ENCODE measurements around the gene MAT2B.

Gene MAT2B

DNA sequence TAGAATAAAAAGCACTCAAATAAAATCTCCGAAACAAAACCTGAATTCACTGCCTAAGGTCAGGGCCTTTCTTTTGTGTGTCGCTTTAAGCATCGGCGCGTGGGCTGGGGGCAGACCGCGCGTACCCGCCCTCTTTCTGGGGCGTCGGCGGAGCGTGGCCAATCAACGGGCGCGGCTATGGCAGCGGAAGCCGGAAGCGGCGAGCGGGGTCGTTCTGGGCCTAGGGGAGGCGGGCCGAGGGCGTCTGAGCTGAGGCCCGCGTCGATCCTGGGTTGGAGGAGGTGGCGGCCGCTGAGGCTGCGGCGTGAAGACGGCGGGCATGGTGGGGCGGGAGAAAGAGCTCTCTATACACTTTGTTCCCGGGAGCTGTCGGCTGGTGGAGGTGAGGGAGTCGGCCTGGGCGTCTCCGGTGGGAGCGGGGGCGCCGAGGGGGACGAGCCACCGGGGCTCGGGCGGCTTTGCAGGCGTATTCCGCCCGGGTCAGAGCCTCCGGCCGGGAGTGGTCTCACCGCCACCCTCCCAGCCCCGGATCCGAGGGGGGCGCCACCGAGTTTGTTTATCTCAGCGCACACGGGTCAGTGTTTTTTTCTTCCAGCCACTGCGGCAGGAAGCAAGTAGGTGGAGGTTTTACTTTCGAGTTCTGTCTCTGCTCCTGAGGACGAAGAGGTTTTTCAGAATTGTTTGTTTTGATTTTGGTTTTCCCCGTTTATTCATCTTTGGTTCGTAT, at the start of gene MAT2B:
Gene MAT2B, plus strand, starts transcription at position 252 of the 727 bp plus-strand sequence. Its CDS starts 68 bp downstream, at position 320.
- peak; percentile 98 for DNase-seq

DNA sequence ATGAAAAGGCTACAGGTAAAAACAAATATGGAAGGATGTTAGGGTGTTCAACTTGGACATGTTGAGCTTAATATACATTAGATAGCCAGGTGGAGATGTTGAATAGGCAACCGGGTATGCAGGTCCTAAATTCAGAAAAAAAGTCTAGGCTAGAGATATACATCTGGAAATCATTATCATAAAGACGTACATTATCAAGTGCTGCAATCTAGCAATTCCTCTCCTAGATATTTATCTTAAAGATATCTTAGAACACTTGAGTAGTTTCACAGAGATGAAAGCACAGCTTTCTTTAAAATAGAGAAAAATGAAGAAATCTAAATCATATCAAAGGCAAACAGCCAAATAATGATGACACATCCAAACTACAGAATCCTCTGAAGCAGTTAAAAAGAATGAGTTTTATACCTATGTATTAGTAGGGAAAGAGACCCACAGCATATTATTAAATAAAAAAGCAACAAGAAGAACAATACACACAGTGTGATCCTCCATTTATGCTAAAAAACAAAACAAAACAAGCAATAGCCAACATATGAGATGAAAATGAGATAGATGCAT, 49.3 kb upstream of the MAT2B start:
- DNase-seq, result no peak

DNA sequence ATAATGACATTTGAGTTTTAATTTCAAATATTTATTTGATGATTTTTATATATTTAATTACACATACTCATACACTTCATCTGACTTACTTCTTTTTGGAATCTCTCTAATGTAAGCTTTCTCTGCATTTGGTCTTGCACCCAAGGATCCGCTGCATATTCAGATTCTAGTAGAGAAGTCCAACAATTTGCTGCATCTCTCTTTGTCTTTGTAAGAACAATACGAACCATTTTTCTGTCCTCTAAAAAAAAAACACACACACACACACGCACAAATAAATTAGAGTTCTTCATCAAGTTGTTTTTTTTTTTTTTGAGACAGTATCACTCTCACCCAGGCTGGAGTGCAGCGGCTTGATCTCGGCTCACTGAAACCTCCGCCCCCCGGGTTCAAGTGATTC, 48.6 kb upstream of the MAT2B start:
- no peak for DNase-seq

DNA sequence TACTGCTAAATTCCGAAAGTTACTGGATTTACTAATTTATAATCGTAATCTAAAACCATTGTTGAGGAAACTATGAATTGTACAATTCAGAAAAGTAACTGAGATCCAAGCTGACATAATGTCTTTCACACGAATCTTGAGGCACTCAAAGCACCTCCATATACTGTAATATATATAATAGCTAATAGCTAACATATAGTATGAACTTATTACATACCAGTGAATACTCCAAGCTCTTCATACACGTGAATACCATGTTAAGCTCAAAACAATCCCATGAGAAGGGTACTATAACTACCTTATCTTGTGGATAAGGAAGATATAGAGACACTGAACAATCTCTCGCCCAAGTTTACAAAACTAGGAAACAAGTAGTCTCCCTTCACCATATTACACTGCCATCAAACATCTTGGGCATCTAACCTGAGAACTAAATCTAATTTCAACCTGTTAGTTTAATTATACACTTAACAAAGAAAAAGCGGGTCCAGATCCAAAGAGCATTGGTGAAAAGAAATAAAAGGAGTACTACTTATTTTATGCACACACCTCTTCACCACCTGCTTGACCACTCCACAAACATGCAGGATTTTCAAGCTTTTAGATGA, 46.5 kb upstream of the MAT2B start:
- DNase-seq, result peak; percentile 1

DNA sequence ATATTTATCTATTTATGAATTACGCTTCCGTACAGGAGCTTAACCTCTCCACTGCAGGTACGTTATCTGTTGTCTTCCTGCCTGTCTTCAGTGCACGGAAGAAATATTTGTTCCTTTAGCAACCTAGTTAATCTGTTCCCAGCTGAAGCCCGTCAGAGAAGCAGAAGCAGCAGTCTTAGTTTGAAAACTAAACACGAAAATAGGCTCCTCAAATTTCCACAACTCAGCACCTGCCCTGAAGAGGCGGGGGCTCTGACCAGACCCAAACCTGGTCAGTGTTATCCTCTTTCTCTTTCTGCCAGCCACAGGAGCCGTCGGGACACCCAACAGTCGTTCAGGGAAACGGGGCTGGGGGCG, 46.0 kb upstream of the MAT2B start:
- DNase-seq, result no peak

DNA sequence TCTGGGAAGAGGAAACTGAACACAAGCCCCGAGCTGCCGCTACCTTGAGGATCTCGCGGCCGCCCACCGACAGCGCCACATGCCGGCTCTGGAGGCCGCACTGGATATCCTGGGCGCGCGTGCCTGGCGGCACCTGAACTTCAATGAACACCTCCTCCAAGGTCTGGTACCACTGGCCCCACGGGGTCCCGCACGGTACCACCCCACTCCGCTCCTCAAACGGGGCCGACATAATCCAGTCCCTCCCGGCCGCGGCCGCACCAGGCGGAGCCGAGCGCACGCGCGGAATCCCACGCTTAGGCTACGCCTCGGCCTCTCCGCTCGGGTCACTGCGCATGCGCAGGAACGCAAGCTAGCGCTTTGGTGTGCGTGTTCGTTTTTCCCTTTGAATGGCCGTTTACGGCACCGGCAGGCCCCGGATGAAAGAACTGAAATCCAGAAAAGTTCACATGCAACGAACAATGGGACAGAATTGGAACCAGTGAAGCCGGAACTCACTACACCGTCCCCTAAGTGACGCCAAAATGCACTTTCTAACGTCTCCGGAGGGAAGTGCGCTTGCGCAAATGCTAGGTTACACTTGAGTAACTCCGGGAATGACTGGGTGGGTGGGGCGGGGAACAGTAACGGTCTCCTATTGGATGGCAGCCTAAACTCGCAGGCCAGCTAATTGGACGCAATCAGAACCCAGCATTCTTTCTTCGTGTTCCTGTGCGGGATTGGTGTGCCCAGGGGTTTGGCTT, 45.4 kb upstream of the MAT2B start, which contains the start of gene NUDCD2:
Gene NUDCD2, minus strand, starts transcription at position 284 of the 743 bp plus-strand sequence. Its CDS starts 52 bp downstream, at position 232.
- peak; percentile 98 for DNase-seq

DNA sequence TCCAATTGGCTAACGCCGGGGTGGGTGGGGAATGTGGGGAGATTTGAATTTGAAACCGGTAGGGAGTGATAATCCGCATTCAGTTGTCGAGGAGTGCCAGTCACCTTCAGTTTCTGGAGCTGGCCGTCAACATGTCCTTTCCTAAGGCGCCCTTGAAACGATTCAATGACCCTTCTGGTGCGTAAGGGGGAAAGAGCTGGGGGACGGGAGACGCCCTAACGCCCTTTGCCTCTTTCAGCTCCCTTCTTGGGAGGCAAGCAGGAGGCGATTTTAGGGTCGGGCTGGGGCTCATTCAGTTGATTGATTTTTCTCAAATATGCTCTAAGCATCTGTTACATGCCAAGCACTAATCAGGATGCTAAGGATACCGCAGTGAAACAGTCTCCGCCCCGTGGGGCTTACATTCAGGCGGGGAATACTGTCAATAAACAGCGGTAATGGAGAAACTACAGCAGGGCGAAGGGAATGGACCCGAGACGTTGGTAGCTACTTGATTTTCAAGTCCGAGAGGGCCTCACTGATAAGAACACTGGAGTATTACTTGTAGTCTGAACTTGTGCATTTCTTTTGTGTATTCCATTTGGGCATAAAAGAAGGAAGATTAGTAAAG, 44.8 kb upstream of the MAT2B start, which contains the start of gene HMMR:
Gene HMMR, plus strand, starts transcription at position 71 of the 610 bp plus-strand sequence. Its CDS starts 61 bp downstream, at position 132.
- DNase-seq, result peak; percentile 5

DNA sequence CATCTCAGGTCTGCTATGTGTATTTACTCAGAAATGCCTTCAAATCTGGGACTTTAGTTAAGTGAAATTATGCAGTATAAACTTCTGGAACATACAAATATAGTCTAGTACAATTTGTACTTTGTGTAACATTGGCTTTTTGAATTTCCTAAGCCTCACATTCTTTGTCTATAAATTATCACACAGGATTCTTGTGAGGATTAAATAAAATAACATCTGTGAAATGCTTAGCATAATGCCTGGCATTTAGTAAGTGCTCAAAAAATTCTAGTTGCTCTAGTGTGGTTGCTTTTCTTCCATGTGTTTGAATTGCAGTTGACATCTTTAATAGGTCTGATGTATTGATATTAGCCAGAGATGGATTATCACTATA, 42.4 kb upstream of the MAT2B start:
- DNase-seq, result no peak

DNA sequence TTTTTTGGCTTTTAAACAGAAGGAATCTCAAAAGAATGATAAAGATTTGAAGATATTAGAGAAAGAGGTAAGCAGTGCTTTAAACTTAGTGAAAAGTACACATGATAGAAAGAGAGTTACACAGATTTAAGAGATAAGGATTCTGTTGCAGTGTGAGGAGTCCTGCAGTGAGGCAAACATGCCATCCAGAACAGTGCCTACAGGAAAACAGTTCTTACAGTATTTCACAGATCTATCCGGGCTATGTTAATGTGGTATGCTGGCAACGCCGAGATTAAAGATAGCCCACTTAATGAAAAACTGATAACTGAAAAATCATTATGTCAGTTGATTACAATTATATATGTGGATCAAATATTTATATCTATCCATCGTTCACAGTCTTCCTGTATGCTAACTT, 37.7 kb upstream of the MAT2B start:
- DNase-seq, result no peak

DNA sequence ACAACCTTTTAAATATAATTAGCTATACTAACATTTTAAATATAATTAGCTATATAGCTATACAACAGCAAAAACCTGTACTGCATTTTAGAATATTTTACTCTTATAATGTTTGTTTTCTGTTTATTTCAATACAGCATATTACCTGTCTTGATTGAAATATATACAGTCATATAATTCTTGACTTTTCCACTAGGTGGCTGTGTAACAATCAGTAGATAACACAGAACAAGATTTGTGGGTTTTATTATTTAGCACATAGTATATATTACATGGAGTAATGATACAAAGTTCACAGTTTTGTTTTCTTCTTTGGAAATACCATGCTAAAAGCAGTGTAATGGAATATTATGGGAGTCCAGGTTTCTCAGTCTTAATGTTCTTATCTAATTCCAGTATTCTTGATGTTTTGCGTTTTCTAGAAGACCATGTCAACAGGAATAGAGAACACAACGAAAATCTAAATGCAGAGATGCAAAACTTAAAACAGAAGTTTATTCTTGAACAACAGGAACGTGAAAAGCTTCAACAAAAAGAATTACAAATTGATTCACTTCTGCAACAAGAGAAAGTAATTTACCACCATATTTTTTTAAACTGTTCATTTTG, 31.7 kb upstream of the MAT2B start:
- DNase-seq, result no peak

DNA sequence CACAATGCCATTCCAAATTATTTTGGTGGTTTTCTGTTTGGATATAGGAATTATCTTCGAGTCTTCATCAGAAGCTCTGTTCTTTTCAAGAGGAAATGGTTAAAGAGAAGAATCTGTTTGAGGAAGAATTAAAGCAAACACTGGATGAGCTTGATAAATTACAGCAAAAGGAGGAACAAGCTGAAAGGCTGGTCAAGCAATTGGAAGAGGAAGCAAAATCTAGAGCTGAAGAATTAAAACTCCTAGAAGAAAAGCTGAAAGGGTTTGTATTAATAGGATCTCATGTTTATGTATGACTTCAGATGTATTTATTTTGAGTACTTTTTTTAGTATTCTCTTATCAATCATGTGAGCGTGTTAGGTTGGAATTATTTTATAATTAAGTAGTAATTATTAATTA, 30.0 kb upstream of the MAT2B start:
- DNase-seq, result no peak

DNA sequence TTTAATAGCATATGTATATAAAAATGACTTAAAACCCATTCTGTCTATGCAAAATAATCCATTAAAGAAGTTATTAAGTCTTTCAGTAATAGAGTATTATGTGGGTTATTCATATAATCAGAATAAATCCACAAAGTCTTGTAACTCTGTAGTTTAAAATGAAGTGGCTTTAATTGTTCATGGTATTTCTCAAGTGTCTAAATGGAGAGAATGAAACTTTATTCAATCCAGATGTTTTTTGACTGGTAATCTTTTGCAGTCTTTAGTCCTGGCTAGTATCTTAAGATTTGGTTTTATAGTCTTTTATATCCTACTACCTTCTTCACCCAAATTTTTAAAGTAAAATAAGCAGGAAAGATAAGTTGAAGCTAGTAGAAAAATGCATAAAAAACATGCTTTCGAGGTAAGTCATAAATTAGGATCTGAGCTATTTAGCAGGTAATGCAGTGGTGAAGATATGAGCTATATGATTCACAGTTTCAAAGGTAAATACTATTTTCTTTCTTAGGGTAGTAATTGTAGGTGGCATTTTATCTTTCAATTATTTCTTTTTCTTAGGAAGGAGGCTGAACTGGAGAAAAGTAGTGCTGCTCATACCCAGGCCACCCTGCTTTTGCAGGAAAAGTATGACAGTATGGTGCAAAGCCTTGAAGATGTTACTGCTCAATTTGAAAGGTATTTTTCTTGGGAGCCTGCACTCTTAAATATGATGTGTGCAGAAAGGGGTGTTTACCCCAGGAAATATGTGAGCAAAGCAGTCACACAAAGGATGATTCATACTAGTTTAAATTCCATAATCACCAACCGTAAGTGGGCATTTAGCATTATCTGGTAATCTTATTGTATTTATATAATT, 27.1 kb upstream of the MAT2B start:
- DNase-seq, result no peak

DNA sequence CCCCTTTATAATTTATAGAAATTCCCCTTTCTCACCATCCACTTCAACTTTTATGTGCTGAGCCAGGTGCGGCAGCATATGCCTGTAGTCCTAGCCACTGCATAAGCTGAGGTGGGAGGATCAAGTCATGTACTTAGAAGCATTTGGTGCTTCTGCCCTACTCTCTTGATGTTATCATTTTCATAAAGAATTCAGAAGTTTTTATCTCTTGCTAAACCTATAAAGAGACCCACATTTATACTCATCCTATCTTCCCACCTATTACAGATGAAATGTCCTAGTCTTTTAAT, 26.5 kb upstream of the MAT2B start:
- DNase-seq, result no peak

DNA sequence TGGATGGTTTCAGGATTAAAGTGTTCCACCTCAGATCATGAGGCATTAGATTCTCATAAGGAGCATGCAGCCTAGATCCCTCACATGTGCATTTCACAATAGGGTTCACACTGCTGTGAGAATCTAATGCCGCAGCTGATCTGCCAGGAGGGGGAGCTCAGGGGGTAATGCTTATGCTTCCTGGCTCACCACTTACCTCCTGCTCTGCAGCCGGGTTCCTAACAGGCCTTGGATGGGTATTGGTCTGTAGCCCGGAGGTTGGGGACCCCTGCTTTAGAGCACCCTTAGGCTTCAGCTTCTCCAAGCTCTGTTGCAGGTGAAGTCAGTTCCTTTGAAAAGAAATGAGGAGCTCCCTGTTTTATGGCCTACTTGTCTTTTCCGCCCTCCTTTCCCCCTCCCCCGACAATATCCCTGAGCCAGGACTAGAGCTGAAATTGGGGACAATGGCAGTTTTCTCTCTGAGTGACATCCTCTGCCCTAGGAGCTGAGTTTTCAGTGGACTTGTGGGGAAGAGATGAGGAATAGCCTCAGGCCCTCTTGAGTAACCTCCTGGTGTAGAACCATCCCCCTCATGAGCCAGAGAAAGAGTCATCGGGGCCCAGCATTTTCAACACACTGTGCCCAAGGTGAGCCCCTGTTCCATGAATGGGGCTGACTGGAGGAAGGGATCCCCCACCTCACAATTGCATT, 16.2 kb upstream of the MAT2B start:
- peak; percentile 16 for DNase-seq

DNA sequence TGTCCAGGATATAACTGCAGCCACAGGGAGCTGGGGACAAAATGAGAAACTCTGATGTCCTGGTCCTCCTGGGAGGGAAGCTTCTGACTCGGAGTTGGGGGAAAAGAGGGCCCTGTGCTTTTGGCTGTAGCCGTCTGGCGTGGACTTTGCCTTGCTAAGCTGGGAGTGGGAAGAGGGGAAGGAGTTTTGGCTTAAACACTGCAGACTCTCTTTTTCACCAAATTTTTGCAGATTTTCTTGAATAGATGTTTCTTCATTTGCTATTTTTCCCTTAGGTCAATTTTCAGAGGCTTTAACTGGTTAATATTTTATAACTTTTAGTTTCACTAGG, 15.7 kb upstream of the MAT2B start:
- no peak for DNase-seq

DNA sequence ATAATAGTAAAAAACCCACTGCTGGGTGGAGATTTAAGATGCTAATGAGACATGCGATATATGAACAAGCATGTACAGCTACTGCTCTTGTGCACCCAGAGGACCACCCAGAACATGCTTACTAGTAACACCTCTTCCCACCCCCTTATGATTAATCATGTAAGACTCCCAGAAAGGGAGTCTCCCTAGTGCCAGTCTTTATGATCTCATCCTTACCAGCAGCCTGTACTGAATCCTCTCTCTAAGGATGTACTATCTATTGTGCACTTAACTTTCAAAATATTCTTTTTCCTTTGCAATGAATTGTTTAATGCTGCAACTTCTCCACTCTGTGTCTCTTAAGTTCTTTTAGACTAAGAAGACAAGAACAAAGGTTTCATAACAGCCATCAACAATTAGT, 9.1 kb upstream of the MAT2B start:
- no peak for DNase-seq

DNA sequence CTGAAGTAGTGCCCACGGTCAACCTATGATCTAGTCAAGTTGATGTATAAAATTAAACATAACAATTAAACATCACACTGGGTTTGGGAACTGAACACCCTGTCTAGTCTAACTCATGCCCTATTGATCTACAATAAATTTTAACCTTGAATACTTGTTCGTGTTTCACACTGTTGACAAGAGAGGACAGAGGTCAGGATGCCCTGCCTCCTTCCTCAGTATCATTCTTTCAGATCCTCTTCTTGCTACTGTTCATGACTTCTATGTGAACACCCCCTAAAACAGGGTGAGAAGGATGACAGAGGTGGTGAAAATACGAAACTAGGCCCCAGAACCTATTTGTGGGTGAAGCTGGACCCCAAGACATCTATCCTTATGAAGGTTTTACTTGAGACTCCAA, 8.1 kb upstream of the MAT2B start:
- no peak for DNase-seq

DNA sequence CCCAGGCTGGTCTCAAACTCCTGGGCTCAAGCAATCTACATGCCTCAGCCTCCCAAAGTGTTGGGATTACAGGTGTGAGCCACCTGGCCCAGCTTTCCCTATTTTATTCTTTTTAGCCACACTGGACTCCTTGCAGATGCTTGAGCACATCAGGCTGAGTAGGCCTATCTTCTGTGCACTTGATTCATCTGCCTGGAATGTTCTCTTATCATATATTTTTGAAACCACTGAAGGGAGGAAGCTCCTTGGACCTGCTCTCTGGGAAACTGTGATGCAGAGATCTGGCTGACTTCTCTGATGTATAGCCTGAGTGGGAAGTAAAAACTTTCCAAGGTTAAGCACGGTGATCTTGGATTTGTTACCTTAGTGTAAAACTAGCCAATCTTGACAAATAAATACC, 6.5 kb upstream of the MAT2B start:
- no peak for DNase-seq

DNA sequence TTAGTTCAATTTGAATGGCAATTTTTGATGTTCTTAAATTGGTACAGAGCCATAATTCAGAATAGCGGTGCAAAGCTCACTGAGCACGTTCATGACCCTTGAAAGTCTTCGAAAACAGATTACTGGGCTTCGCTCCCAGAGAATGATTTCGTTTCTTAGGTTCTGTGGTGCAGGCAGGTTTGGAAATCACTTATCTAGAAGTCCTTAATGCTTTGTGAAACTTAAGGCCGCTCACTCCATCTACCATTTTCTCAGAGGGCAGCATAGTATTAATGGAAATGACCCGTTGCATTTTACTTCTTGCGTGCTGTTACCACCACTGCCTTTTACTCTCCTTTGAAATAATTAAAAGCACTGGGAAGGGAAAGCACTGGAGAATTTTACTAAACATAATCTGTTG, 2.9 kb upstream of the MAT2B start:
- no peak for DNase-seq

DNA sequence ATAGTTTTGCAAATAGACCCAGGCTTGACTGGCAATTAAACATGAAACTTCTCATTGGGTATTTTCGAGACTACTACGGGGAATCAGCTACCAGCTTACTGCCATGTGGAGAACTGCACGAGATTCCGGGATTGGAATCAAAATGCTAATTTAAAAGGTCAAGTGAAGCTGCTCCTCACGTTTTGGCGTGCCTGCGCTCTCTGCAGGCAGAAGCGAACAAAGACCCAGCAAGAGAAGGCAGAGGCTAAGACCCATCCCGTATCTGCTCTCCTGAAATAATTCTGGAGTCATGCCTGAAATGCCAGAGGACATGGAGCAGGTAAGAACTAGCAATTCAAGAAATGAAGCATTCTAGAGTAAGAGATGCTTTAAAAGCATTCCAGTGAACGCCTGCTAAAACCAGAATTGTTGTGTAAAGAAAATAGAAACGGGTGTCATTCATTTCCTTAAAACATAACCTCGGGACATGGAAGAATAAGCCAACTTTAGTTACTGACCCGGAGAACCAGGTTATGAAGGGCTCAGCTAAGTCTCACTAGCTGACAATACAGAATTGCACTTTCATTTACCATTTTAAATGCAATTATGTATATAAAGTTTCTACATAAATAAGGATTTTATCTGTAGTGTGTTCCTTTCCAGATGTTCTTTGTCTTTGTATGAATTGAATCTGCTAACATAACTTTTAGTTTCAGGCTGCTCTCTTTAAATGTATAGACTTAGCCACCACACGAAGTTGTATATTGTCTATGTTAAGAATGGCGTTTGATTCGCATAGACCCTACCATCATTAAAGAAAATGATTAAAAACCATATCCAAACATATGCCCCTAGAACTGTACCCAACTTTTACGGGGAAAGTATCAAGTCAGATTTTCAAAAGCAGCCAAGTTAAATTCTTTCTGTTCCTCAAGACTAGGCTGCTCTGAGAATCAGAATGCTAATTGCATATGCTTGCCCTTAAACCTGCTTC, 2.0 kb upstream of the MAT2B start:
- peak; percentile 82 for DNase-seq
